Breast epithelium (tissue), 4 donors: ENCODE results near the gene KNSTRN. TPM values are rescaled to one million over a fixed set of nuclear protein-coding genes. Genes with fewer than 3 reads are reported as not detected.

Experiments used
- DNase-seq, 2 donors: peaks; one replicate each; pipeline ENCODE4 v3.0.0-alpha.2; 2019; ENCODE audit warnings: low spot score in 2 of 2
- H3K27ac ChIP-seq, 2 donors: fragments of 200-600 bp; sonication (generic) in 1 of 2; one replicate each; pipeline ENCODE4 v1.5.1; 2016 to 2019; ENCODE audit warnings: mild to moderate bottlenecking in 1 of 2
- H3K27me3 ChIP-seq, 2 donors: fragments of 200-600 bp; sonication (generic) in 1 of 2; one replicate each; pipeline versions ENCODE4 v1.5.1 to v1.6.0; 2017 to 2019; ENCODE audit warnings: control low read depth in 1 of 2, mild to moderate bottlenecking in 1 of 2
- H3K36me3 ChIP-seq: fragments of 200-600 bp; one replicate; pipeline ENCODE4 v1.5.1; 2019
- H3K4me1 ChIP-seq, 2 donors: fragments of 200-600 bp; sonication (generic); one replicate each; pipeline ENCODE4 v1.5.1; 2016 to 2019; ENCODE audit warnings: control low read depth in 1 of 2
- H3K4me3 ChIP-seq, 3 donors: fragments of 200-600 bp; sonication (generic); 1 replicate in 2 of 3; 2 replicates in 1 of 3; pipeline ENCODE4 v1.5.1; 2016 to 2019; ENCODE audit warnings: mild to moderate bottlenecking in 3 of 3, moderate library complexity in 2 of 3
- H3K9me3 ChIP-seq, 2 donors: fragments of 200-600 bp; sonication (generic) in 1 of 2; one replicate each; pipeline ENCODE4 v1.5.1; 2016 to 2019; ENCODE audit warnings: control low read depth in 1 of 2
- CTCF ChIP-seq, 3 donors: fragments of 450-650 bp; IDR thresholded peaks; one replicate each; pipeline ENCODE4 v1.5.1; 2016 to 2017; ENCODE audit warnings: antibody characterized with exemption in 3 of 3, mild to moderate bottlenecking in 3 of 3, moderate library complexity in 3 of 3
- POLR2A ChIP-seq: fragments of 450-650 bp; IDR thresholded peaks from one replicate; pipeline ENCODE4 v1.6.1; 2016; ENCODE audit warnings: antibody characterized with exemption, mild to moderate bottlenecking, moderate library complexity
- POLR2AphosphoS5 ChIP-seq, 3 donors: sonication (generic); formaldehyde crosslinking; IDR thresholded peaks; one replicate each; pipeline ENCODE4 v1.6.1; 2017; ENCODE audit warnings: antibody characterized with exemption in 3 of 3
- intact Hi-C: fragments of 100-400 bp; cut with DNase I; formaldehyde crosslinking; loops from one replicate; pipeline ENCODE4 v1.15.1; 2023; ENCODE audit warnings: low total_unique reads
- total RNA-seq, 3 donors: library from RNA; depleted of rRNA; stranded (reverse); fragments of >200 nt; gene quantifications; one replicate each; pipeline ENCODE4 v1.1.0, GENCODE V29; 2016

Gene KNSTRN
- total RNA-seq, 3 donors from 2014 or later = 9.1 to 19.8 (median 12.1) TPM

DNA sequence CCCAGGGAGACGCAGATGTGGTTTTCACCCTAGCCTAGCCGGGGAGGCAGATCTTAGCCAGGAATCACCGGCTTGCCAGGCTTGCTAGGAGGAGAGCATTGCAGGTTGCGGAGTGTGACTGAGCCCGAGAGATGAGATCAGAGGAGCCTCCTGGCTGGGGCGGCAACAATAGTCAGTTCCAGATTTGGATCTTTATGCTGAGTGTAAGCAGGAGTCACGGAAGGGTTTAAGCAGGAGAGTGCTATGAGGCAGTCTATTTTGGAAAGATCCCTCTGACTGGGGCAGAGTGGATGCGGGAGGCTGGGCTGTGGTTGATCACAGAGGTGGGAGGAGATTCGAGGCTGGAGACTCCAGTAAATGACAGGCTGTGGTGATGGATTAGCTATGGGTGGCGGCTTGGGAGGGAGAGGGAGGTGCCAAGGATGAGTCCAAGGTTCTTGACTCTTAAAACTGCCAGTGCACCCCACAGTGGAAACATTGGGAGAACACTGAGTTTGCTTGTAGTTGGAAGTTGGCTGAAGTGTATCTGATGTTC is 47.8 kb downstream of the KNSTRN start:
- Histone ChIP-seq H3K27ac (no peak overlapping the region), H3K4me3 (no peak overlapping the region), H3K4me1 (no peaks in the 10 kb centered on the region), H3K9me3 (no peaks in the 10 kb centered on the region), H3K36me3 (no peaks in the 10 kb centered on the region), H3K27me3 (no peaks in the 10 kb centered on the region)
- TF ChIP-seq POLR2A (no peak), POLR2AphosphoS5 (IDR thresholded peaks at IDR 0.05) (no peak), CTCF (IDR thresholded peaks at IDR 0.05) (no peak)
- intact Hi-C loops = no loop called here
- no peak for DNase-seq

DNA sequence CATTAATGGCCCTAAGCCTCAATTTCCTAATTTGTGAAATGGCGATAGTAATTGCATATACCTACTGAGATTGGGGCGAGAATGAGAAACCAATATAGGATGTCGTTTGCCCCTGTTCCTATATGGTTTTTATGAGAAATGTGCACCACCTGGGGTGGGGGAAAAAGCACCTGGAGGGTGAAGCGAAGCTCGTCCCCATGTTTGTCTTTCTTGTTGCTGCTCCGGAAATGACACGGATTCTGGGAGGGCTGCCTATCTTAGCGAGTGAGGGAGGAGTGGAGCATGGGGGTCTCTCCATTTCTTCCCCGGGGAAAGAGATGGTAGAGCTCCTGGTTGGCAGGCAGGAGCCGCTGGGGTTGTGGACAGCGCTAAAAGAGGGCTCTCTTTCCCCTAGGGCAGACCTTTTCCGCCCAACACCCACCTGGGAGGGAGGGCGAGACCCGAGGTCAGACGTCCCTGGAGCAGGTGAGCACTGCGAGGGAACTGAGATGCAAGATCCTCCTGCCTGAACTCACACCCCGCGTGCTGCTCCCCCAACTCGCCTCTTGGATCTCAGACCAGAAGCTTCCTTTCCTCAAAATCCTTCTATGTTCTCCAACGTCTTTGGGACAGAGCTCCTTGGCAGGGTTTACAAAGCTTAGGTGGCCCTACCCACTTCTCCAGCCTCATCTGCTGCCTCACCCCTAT is 52.6 kb downstream of the KNSTRN start:
- H3K27ac ChIP-seq = no peak overlapping the region
- H3K4me1 ChIP-seq = peaks cover 9 to 12% of the 10 kb centered on the region in 2 donors
- no peaks in the 10 kb centered on the region for H3K27me3 ChIP-seq
- no peaks in the 10 kb centered on the region for H3K36me3 ChIP-seq
- intact Hi-C loops = no loop called here
- H3K4me3 ChIP-seq = peak overlapping the region in 2 of 3 donors; percentile 54 to 73
- TF ChIP-seq POLR2AphosphoS5 (IDR thresholded peaks at IDR 0.05) (no peak), POLR2A (no peak), CTCF (IDR thresholded peaks at IDR 0.05) (no peak)
- DNase-seq = no peak
- no peaks in the 10 kb centered on the region for H3K9me3 ChIP-seq

DNA sequence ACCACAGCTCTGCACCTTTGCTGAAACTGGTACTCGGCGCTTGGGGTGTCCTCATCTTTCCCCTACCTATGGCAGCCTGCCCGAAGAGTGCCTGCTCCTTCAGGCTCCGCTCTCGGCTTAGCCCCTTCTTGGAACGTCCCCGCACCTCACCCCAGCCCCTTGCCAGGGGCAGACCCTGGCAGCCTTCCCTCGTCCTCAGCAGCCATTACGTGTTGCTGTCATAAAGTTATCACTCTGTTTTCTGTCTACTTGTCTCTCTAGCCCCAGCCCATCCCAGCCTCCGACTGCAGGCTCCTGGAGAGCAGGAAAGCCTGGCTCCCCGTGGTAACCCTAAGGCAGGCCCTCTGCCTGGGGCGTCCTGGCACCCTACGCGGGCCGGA is 53.2 kb downstream of the KNSTRN start:
- Histone ChIP-seq H3K27me3 (no peaks in the 10 kb centered on the region), H3K9me3 (no peaks in the 10 kb centered on the region), H3K36me3 (no peaks in the 10 kb centered on the region), H3K4me1 (peaks cover 9 to 12% of the 10 kb centered on the region in 2 donors), H3K4me3 (peak overlapping the region; percentile 30 to 73 (median 54)), H3K27ac (no peak overlapping the region)
- intact Hi-C loops = no loop called here
- TF ChIP-seq CTCF (IDR thresholded peaks at IDR 0.05) = no peak
- TF ChIP-seq POLR2A = no peak
- TF ChIP-seq POLR2AphosphoS5 (IDR thresholded peaks at IDR 0.05) = no peak
- DNase-seq = no peak

DNA sequence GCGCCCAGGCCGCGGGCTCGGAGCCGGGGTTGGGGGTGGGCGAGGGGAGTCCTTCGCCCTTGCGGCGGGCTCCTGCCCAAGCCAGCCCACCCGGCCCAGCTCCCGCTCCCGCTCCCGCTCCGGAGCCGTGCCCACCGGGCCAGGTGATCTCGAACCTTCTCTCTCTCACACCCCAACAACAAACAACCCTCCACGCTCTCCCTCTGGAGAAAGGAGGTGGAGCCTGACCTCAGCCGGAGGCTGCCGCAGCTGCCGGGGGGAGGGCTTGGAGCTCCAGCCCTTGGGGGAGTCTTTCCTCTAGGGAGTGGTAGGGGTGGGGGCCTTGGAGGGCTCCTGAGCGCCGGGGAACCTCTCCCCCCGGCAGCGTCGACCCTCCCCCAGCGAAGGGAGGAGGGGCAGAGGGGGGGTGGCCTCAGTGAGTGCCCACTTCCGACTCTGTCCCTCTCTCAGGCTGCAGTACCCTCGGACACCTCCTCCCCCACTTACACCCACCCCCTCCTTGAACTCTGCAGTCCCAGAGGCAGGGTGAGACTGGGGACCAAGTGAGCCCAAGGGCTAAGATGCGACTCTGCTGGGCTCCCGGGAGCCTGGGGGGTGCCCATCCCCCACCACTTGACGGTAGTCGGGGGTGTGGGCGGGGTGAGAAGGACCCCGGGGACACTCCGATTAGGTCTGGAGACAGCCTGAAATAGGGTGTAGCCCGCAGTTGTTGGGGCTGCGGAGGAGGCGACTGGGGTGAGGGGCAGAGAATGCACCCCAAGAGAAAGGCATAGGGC is 53.8 kb downstream of the KNSTRN start:
- intact Hi-C loops = no loop called here
- Histone ChIP-seq H3K9me3 (no peaks in the 10 kb centered on the region), H3K27me3 (no peaks in the 10 kb centered on the region), H3K36me3 (no peaks in the 10 kb centered on the region), H3K4me3 (peak overlapping the region; percentile 30 to 73 (median 54)), H3K27ac (no peak overlapping the region), H3K4me1 (peaks cover 9 to 12% of the 10 kb centered on the region in 2 donors)
- DNase-seq = no peak
- TF ChIP-seq POLR2AphosphoS5 (IDR thresholded peaks at IDR 0.05) (no peak), CTCF (IDR thresholded peaks at IDR 0.05) (no peak), POLR2A (no peak)
